ENCODE measurements around the gene DCLRE1A. TPM values are rescaled to one million over a fixed set of nuclear protein-coding genes. Genes with fewer than 3 reads are reported as not detected.

DCLRE1A gene
- total and polyA plus RNA-seq, 10 of the 15 experiments (the other 5 are each of a cell fraction or from before 2014, with no cell fraction given) = 4.8 to 29.8 (median 14.0) TPM

GRCh38 chr10:113791691-113792090 is 62.2 kb downstream of the DCLRE1A start:
- DNase-seq (ENCODE audit: low read depth, low spot score) = no peak

More at GRCh38 chr10:113791691-113792090, 62.2 kb downstream of the DCLRE1A start:
- H3K27ac ChIP-seq (ENCODE audit: control insufficient read depth, insufficient read depth) = no peak overlapping the region
- H3K4me2 ChIP-seq (ENCODE audit: control insufficient read depth, insufficient read depth) = no peak overlapping the region
- SMC1A ChIA-PET (ENCODE audit: uncharacterized antibody, unreplicated experiment) = interaction anchor here (1.0 to 3.5 kb wide), 4 partner anchors 7 to 312 kb away, joined by 4 to 8 read pairs (median 4); no protein-coding TSS in a partner anchor
- 0% methylated on average over 2 of the region's 2 CpGs for WGBS (ENCODE audit: insufficient coverage, insufficient replicate concordance, low lambda C conversion rate, missing lambda C conversion rate)
- POLR2A ChIA-PET = interaction anchor here (0.6 kb wide), 1 partner anchor 376 kb away, joined by 3 read pairs; no protein-coding TSS in a partner anchor
- H3K27me3 ChIP-seq (replicated peaks in 1 of 2; ENCODE audit: control insufficient read depth in 2 of 2, insufficient read depth in 2 of 2, low read length in 1 of 2) = no peaks in the 10 kb centered on the region
- FAIRE-seq = no peak
- H3K4me3 ChIP-seq = no peak overlapping the region
- H3K4me1 ChIP-seq (ENCODE audit: control insufficient read depth, insufficient read depth, low read length) = peaks cover 6% of the 10 kb centered on the region; the same call in 1 of the 2 replicates
- H3K9me3 ChIP-seq (replicated peaks; ENCODE audit: control insufficient read depth, insufficient read depth, low read length) = no peaks in the 10 kb centered on the region
- no peaks in the 10 kb centered on the region for H3K36me3 ChIP-seq (ENCODE audit: control insufficient read depth in 2 of 2, insufficient read depth in 2 of 2, low read length in 1 of 2)
- CTCF ChIA-PET = interaction anchor here (0.9 to 2.9 kb wide), 2 partner anchors 8 to 112 kb away, joined by 3 to 12 read pairs; no protein-coding TSS in a partner anchor
- no peak for ATAC-seq
- no peak overlapping the region for H2AFZ ChIP-seq (ENCODE audit: control insufficient read depth, low read depth, low read length)
- no peaks in the 10 kb centered on the region for H4K20me1 ChIP-seq (ENCODE audit: control insufficient read depth, insufficient read depth)
- RAD21 ChIA-PET (ENCODE audit: unreplicated experiment) = interaction anchor here (0.9 kb wide), 1 partner anchor 87 kb away, joined by 3 read pairs; no protein-coding TSS in a partner anchor
- H3K9ac ChIP-seq (ENCODE audit: control insufficient read depth, insufficient read depth, low read length) = no peak overlapping the region
- intact Hi-C loops (cut with micrococcal nuclease; ENCODE audit: unreplicated experiment) (loop anchor here (10.0 kb wide), 1 partner anchor 123 kb away; no protein-coding TSS in a partner anchor), in situ Hi-C loops (cut with MboI) (no loop called here)
- BruUV-seq (replicated peaks) = no TSS peak
- H3K79me2 ChIP-seq (ENCODE audit: control insufficient read depth, insufficient read depth, low read length) = no peaks in the 10 kb centered on the region
- TF ChIP-seq, protein P1, sequence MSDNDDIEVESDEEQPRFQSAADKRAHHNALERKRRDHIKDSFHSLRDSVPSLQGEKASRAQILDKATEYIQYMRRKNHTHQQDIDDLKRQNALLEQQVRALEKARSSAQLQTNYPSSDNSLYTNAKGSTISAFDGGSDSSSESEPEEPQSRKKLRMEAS (IDR thresholded peaks at IDR 0.05; ENCODE audit: low read depth, low read length) = no peak
- TF ChIP-seq CHD4 (IDR thresholded peaks at IDR 0.05) (no peak), YBX1 (IDR thresholded peaks at IDR 0.05) (no peak), KDM1A (IDR thresholded peaks at IDR 0.05; ENCODE audit: borderline replicate concordance) (no peak), GABPA (IDR thresholded peaks at IDR 0.05; ENCODE audit: low read depth) (no peak), SUPT20H (IDR thresholded peaks at IDR 0.05; ENCODE audit: borderline replicate concordance, control insufficient read depth, low read depth, low read length) (no peak), CHD2 (IDR thresholded peaks at IDR 0.05; ENCODE audit: borderline replicate concordance, low read depth, low read length) (no peak), NBN (IDR thresholded peaks at IDR 0.05) (no peak), SREBF1 (IDR thresholded peaks at IDR 0.05; ENCODE audit: low read length) (no peak), MEF2A (IDR thresholded peaks at IDR 0.05; ENCODE audit: insufficient read depth, low read depth, low read length) (no peak), HSF1 (IDR thresholded peaks at IDR 0.05; ENCODE audit: low read depth, low read length) (no peak), ZNF274 (IDR thresholded peaks at IDR 0.05; ENCODE audit: insufficient read depth, insufficient read length) (no peak), RCOR1 (conservative IDR thresholded peaks at IDR 0.05; ENCODE audit: low read depth, low read length) (no peak), HDAC6 (IDR thresholded peaks at IDR 0.05; ENCODE audit: unreplicated experiment) (no peak), BHLHE40 (IDR thresholded peaks at IDR 0.05; ENCODE audit: borderline replicate concordance in 1 of 2, low read depth in 2 of 2, low read length in 1 of 2) (no peak), MXI1 (IDR thresholded peaks at IDR 0.05; ENCODE audit: low read depth, low read length) (no peak), SREBF2 (IDR thresholded peaks at IDR 0.05; ENCODE audit: low read length) (no peak), EZH2 (IDR thresholded peaks at IDR 0.05; ENCODE audit: borderline replicate concordance, control insufficient read depth, low read depth, low read length) (no peak), ATF7 (IDR thresholded peaks at IDR 0.05; ENCODE audit: low read depth) (no peak)
- TF ChIP-seq, protein P2, sequence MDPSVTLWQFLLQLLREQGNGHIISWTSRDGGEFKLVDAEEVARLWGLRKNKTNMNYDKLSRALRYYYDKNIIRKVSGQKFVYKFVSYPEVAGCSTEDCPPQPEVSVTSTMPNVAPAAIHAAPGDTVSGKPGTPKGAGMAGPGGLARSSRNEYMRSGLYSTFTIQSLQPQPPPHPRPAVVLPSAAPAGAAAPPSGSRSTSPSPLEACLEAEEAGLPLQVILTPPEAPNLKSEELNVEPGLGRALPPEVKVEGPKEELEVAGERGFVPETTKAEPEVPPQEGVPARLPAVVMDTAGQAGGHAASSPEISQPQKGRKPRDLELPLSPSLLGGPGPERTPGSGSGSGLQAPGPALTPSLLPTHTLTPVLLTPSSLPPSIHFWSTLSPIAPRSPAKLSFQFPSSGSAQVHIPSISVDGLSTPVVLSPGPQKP (IDR thresholded peaks at IDR 0.05; ENCODE audit: low read depth, low read length) = no peak

All from GM12878 (cell line).